ENCODE measurements around the gene DNAAF8. TPM values are rescaled to one million over a fixed set of nuclear protein-coding genes. Genes with fewer than 3 reads are reported as not detected.

The DNAAF8 gene
- total RNA-seq, 1 experiment from 2014 or later, result 2.4 TPM

GRCh38 chr16:4729876-4730275, 4.5 kb upstream of the DNAAF8 start:
- CTCF ChIA-PET, result no interaction called here

GRCh38 chr16:4733211-4733742, 1.1 kb upstream of the DNAAF8 start:
- Histone ChIP-seq H3F3A (ENCODE audit: insufficient read depth, low read depth) (peaks cover 20% of the 10 kb centered on the region), H3K36me3 (ENCODE audit: low read depth) (no peaks in the 10 kb centered on the region; the same call in 1 of the 2 replicates), H3K27ac (0 out of 2 replicates have a peak overlapping the region, but pooled peaks have one; percentile 52), H3K4me1 (replicated peaks; ENCODE audit: insufficient read depth) (peaks cover 12% of the 10 kb centered on the region), H3K27me3 (ENCODE audit: insufficient read depth, low read depth) (no peaks in the 10 kb centered on the region), H3K4me2 (peak overlapping the region; percentile 85), H3K9me2 (ENCODE audit: insufficient read depth) (no peaks in the 10 kb centered on the region), H3K4me3 (peak overlapping the region; percentile 83), H2AFZ (peak overlapping the region; percentile 97), H3K79me2 (ENCODE audit: low read depth) (peaks cover 21% of the 10 kb centered on the region), H3K9me3 (ENCODE audit: insufficient read depth, low read depth) (no peaks in the 10 kb centered on the region), H4K20me1 (ENCODE audit: insufficient read depth) (0 out of 2 replicates have a peak, but pooled peaks cover 2% of the 10 kb centered on the region)
- ChIA-PET CTCF (interaction anchor here (0.6 kb wide), 1 partner anchor 1815 kb away, joined by 10 read pairs; no protein-coding TSS in a partner anchor), POLR2A (ENCODE audit: unreplicated experiment) (no interaction called here)
- BruUV-seq (replicated peaks), result no TSS peak
- intact Hi-C loops (cut with micrococcal nuclease; ENCODE audit: unreplicated experiment), result loop anchor here (5.0 kb wide), 1 partner anchor 224 kb away; the partner anchor contains the start of gene SEC14L5
- TF ChIP-seq CTCF (conservative IDR thresholded peaks at IDR 0.05) (no peak), EZH2 (IDR thresholded peaks at IDR 0.05; ENCODE audit: low read depth) (no peak)
- no peak for DNase-seq

More at GRCh38 chr16:4729876-4730275, 4.5 kb upstream of the DNAAF8 start:
- 0 out of 2 replicates have a peak, but pooled peaks cover 3% of the 10 kb centered on the region for H4K20me1 ChIP-seq (ENCODE audit: insufficient read depth)
- H3K4me3 ChIP-seq, result no peak overlapping the region
- TF ChIP-seq CTCF (conservative IDR thresholded peaks at IDR 0.05) (no peak), EZH2 (IDR thresholded peaks at IDR 0.05; ENCODE audit: low read depth) (no peak)
- H3K27me3 ChIP-seq (ENCODE audit: insufficient read depth, low read depth), result no peaks in the 10 kb centered on the region
- H3K79me2 ChIP-seq (ENCODE audit: low read depth), result peaks cover 21% of the 10 kb centered on the region
- BruUV-seq (replicated peaks), result no TSS peak
- peaks cover 14% of the 10 kb centered on the region for H3F3A ChIP-seq (ENCODE audit: insufficient read depth, low read depth)
- intact Hi-C loops (cut with micrococcal nuclease; ENCODE audit: unreplicated experiment), result loop anchor here (5.0 kb wide), 1 partner anchor 227 kb away; the partner anchor contains the start of gene SEC14L5
- H2AFZ ChIP-seq, result no peak overlapping the region
- DNase-seq, result no peak
- POLR2A ChIA-PET (ENCODE audit: unreplicated experiment), result no interaction called here
- peaks cover 8% of the 10 kb centered on the region for H3K36me3 ChIP-seq (ENCODE audit: low read depth)
- H3K4me1 ChIP-seq (replicated peaks; ENCODE audit: insufficient read depth), result peaks cover 4% of the 10 kb centered on the region
- no peaks in the 10 kb centered on the region for H3K9me2 ChIP-seq (ENCODE audit: insufficient read depth)
- H3K27ac ChIP-seq, result no peak overlapping the region
- no peaks in the 10 kb centered on the region for H3K9me3 ChIP-seq (ENCODE audit: insufficient read depth, low read depth)
- no peak overlapping the region for H3K4me2 ChIP-seq

- Histone ChIP-seq H3K79me2 (ENCODE audit: low read depth) (peaks cover 21% of the 10 kb centered on the region), H3K9me3 (ENCODE audit: insufficient read depth, low read depth) (no peaks in the 10 kb centered on the region), H3K27ac (peak overlapping the region; percentile 52; the same call in 1 of the 2 replicates), H3F3A (ENCODE audit: insufficient read depth, low read depth) (peaks cover 20% of the 10 kb centered on the region), H3K4me2 (peak overlapping the region; percentile 85), H4K20me1 (ENCODE audit: insufficient read depth) (no peaks in the 10 kb centered on the region), H3K27me3 (ENCODE audit: insufficient read depth, low read depth) (no peaks in the 10 kb centered on the region), H3K4me3 (peak overlapping the region; percentile 83), H2AFZ (peak overlapping the region; percentile 97), H3K36me3 (ENCODE audit: low read depth) (no peaks in the 10 kb centered on the region; the same call in 1 of the 2 replicates), H3K9me2 (ENCODE audit: insufficient read depth) (no peaks in the 10 kb centered on the region), H3K4me1 (replicated peaks; ENCODE audit: insufficient read depth) (peaks cover 12% of the 10 kb centered on the region)
- POLR2A ChIA-PET (ENCODE audit: unreplicated experiment), result interaction anchor here (0.5 to 1.1 kb wide), 7 partner anchors 22 to 365 kb away, joined by 3 to 12 read pairs (median 7); partner anchors contain the start of genes NAGPA and ROGDI
- intact Hi-C loops (cut with micrococcal nuclease; ENCODE audit: unreplicated experiment), result loop anchor here (1.0 to 5.0 kb wide), 3 partner anchors 35 to 224 kb away; partner anchors contain the start of genes ROGDI and SEC14L5
- BruUV-seq (replicated peaks), result no TSS peak
- CTCF ChIA-PET, result interaction anchor here (0.6 to 1.3 kb wide), 2 partner anchors 69 to 1816 kb away, joined by 4 to 10 read pairs; partner anchors contain the start of gene ROGDI
- TF ChIP-seq CTCF (conservative IDR thresholded peaks at IDR 0.05) (no peak), EZH2 (IDR thresholded peaks at IDR 0.05; ENCODE audit: low read depth) (no peak)
- DNase-seq, result no peak
Measured at GRCh38 chr16:4733747-4734062, 632 bp upstream of the DNAAF8 start.

Measured in PC-9 (cell line).